ENCODE results near the gene TBX19. TPM values are rescaled to one million over a fixed set of nuclear protein-coding genes. Genes with fewer than 3 reads are reported as not detected.

TBX19 gene

DNA sequence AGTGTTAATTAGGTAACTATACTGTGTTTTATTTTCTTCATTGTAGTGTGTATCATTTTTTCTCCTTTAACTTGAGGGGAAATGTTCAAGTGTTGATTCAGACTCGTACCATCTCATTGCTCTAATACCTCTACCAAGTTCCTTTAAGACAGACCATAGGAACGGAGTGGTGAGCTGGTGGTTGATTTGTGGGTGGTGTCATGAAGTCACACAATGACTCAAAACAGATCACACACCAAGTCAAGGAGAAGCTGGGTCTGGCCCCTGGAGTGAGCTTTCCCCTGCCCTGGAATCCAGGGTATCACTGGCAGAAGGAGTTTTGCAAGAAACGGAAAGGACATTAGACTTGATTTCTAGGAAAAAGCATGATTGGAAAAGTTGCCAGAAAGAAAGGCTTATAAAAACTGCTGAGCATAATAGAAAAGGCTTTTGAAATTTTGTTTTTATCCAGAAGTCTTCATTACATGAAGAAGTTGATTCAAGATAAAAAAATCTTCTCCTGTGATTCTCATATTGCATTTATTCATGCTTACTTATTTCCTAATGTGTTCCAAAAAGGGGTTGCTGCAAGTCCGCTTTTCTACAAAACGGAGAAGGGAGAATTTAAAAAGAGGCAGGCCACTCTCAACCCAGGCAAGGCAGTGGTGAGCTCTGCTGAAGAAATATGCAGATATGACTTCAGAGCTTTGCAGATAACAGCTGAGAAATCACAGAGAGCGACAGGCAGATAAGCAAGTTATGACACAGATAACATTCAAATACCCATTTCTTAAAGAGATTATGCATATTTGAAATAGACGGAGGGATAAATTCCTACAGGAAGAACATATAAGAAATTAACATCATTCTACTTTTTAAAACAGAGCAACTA is 79.7 kb downstream of the TBX19 start:
- Histone ChIP-seq H3K36me3 (ENCODE audit: control insufficient read depth in 1 of 2, insufficient read depth in 2 of 2, low read depth in 1 of 2, low read length in 2 of 2) (no peaks in the 10 kb centered on the region), H3K27me3 (ENCODE audit: control insufficient read depth in 1 of 2, insufficient read depth in 1 of 2, low read length in 2 of 2) (peaks cover 6 to 10% of the 10 kb centered on the region in 2 experiments), H2AK5ac (ENCODE audit: low read length, severe bottlenecking) (no peak overlapping the region), H2BK15ac (ENCODE audit: low read depth, poor library complexity, severe bottlenecking) (no peak overlapping the region), H3K4me2 (ENCODE audit: low read length, poor library complexity, severe bottlenecking) (no peak overlapping the region), H2BK120ac (ENCODE audit: low read depth, low read length) (no peak overlapping the region), H4K91ac (ENCODE audit: low read length) (no peak overlapping the region), H3K4me1 (ENCODE audit: control insufficient read depth, insufficient read depth, low read depth, low read length) (no peaks in the 10 kb centered on the region), H2BK5ac (ENCODE audit: low read depth, low read length, poor library complexity, severe bottlenecking) (no peak overlapping the region), H3K79me1 (replicated peaks; ENCODE audit: low read length, poor library complexity, severe bottlenecking) (no peaks in the 10 kb centered on the region), H3K4ac (ENCODE audit: low read depth in 1 of 2, low read length in 2 of 2) (no peak overlapping the region), H3K27ac (ENCODE audit: low read length, poor library complexity, severe bottlenecking) (no peak overlapping the region), H2BK12ac (ENCODE audit: low read length in 2 of 2) (no peak overlapping the region), H3K9ac (ENCODE audit: low read length) (peak overlapping the region; percentile 42), H3K18ac (ENCODE audit: low read depth in 1 of 2, low read length in 2 of 2) (no peak overlapping the region), H4K8ac (ENCODE audit: low read length) (no peak overlapping the region), H3K9me3 (ENCODE audit: control insufficient read depth, low read length) (no peaks in the 10 kb centered on the region), H3K14ac (ENCODE audit: low read length in 2 of 2) (no peak overlapping the region), H2AFZ (ENCODE audit: low read depth, low read length) (no peak overlapping the region), H3K23ac (ENCODE audit: low read length in 2 of 2) (no peak overlapping the region), H3K4me3 (ENCODE audit: insufficient read depth in 1 of 2, low read depth in 1 of 2, low read length in 2 of 2) (peak overlapping the region in 1 of 2 experiments; percentile 34)
- WGBS, result 65% methylated on average over 3 of the region's 7 CpGs
- DNase-seq, result peak; percentile 48

DNA sequence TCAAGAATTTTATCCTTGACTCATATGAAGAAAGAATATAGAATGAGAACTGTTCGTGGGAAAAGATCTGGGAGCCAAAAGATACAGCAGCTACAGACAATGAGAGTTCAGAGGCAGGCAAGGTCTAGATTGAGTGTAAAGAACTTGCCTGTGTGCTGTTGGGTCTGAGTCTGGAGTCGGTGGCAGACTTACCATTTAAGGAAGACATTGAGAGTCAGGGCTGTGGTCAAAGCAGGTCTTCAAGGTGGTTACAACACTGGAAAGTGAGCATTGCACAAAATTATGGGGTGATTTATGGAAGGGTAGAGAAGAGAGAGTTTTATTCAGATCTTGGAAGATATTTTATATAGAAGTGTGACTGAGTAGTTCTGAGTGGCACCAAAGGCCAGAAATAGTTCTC is 80.6 kb downstream of the TBX19 start:
- H3K4me1 ChIP-seq (ENCODE audit: control insufficient read depth, insufficient read depth, low read depth, low read length), result no peaks in the 10 kb centered on the region
- WGBS, result 80% methylated on average over 2 of the region's 2 CpGs
- DNase-seq, result no peak
- H2BK120ac ChIP-seq (ENCODE audit: low read depth, low read length), result no peak overlapping the region
- no peak overlapping the region for H2AK5ac ChIP-seq (ENCODE audit: low read length, severe bottlenecking)
- no peak overlapping the region for H3K4me2 ChIP-seq (ENCODE audit: low read length, poor library complexity, severe bottlenecking)
- H3K9me3 ChIP-seq (ENCODE audit: control insufficient read depth, low read length), result no peaks in the 10 kb centered on the region
- no peak overlapping the region for H3K9ac ChIP-seq (ENCODE audit: low read length)
- no peak overlapping the region for H2BK12ac ChIP-seq (ENCODE audit: low read length in 2 of 2)
- H2AFZ ChIP-seq (ENCODE audit: low read depth, low read length), result no peak overlapping the region
- H3K4ac ChIP-seq (ENCODE audit: low read depth in 1 of 2, low read length in 2 of 2), result no peak overlapping the region
- no peaks in the 10 kb centered on the region for H3K79me1 ChIP-seq (replicated peaks; ENCODE audit: low read length, poor library complexity, severe bottlenecking)
- no peak overlapping the region for H3K23ac ChIP-seq (ENCODE audit: low read length in 2 of 2)
- no peak overlapping the region for H3K27ac ChIP-seq (ENCODE audit: low read length, poor library complexity, severe bottlenecking)
- H3K18ac ChIP-seq (ENCODE audit: low read depth in 1 of 2, low read length in 2 of 2), result no peak overlapping the region
- H3K36me3 ChIP-seq (ENCODE audit: control insufficient read depth in 1 of 2, insufficient read depth in 2 of 2, low read depth in 1 of 2, low read length in 2 of 2), result no peaks in the 10 kb centered on the region
- no peak overlapping the region for H3K14ac ChIP-seq (ENCODE audit: low read length in 2 of 2)
- H2BK15ac ChIP-seq (ENCODE audit: low read depth, poor library complexity, severe bottlenecking), result no peak overlapping the region
- H3K27me3 ChIP-seq (ENCODE audit: control insufficient read depth in 1 of 2, insufficient read depth in 1 of 2, low read length in 2 of 2), result peaks cover 6 to 12% of the 10 kb centered on the region in 2 experiments
- no peak overlapping the region for H3K4me3 ChIP-seq (ENCODE audit: insufficient read depth in 1 of 2, low read depth in 1 of 2, low read length in 2 of 2)
- H4K91ac ChIP-seq (ENCODE audit: low read length), result no peak overlapping the region
- H4K8ac ChIP-seq (ENCODE audit: low read length), result no peak overlapping the region
- no peak overlapping the region for H2BK5ac ChIP-seq (ENCODE audit: low read depth, low read length, poor library complexity, severe bottlenecking)

DNA sequence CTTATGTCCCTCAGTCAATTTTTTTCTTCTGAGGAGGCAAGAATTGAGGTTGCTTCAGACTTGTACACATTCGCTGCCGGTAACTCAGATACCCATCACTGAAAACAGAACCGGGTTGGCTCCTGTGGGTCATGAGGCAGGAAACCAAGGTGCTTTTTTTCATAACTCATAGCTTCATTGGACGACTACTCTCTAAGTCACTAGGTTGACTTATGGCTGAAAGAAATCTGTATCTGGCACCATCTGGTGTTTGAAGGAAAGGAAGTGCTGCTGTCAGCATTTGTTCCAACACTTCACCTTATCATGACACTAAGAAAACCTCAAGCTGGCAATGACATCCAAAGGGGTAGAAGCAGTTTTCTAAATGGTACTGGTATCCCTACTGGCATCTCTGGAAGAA is 82.3 kb downstream of the TBX19 start:
- no peak overlapping the region for H2AK5ac ChIP-seq (ENCODE audit: low read length, severe bottlenecking)
- no peak overlapping the region for H2AFZ ChIP-seq (ENCODE audit: low read depth, low read length)
- H3K79me1 ChIP-seq (replicated peaks; ENCODE audit: low read length, poor library complexity, severe bottlenecking), result no peaks in the 10 kb centered on the region
- H2BK120ac ChIP-seq (ENCODE audit: low read depth, low read length), result no peak overlapping the region
- no peak overlapping the region for H3K18ac ChIP-seq (ENCODE audit: low read depth in 1 of 2, low read length in 2 of 2)
- no peak for DNase-seq
- H3K4me2 ChIP-seq (ENCODE audit: low read length, poor library complexity, severe bottlenecking), result no peak overlapping the region
- no peak overlapping the region for H3K23ac ChIP-seq (ENCODE audit: low read length in 2 of 2)
- no peak overlapping the region for H2BK5ac ChIP-seq (ENCODE audit: low read depth, low read length, poor library complexity, severe bottlenecking)
- H3K4ac ChIP-seq (ENCODE audit: low read depth in 1 of 2, low read length in 2 of 2), result no peak overlapping the region
- no peaks in the 10 kb centered on the region for H3K4me1 ChIP-seq (ENCODE audit: control insufficient read depth, insufficient read depth, low read depth, low read length)
- no peak overlapping the region for H4K8ac ChIP-seq (ENCODE audit: low read length)
- H2BK15ac ChIP-seq (ENCODE audit: low read depth, poor library complexity, severe bottlenecking), result no peak overlapping the region
- H3K4me3 ChIP-seq (ENCODE audit: insufficient read depth in 1 of 2, low read depth in 1 of 2, low read length in 2 of 2), result no peak overlapping the region
- WGBS, result 99% methylated on average over 3 of the region's 4 CpGs
- H3K14ac ChIP-seq (ENCODE audit: low read length in 2 of 2), result no peak overlapping the region
- H3K27me3 ChIP-seq (ENCODE audit: control insufficient read depth in 1 of 2, insufficient read depth in 1 of 2, low read length in 2 of 2), result peaks cover 17% of the 10 kb centered on the region in 2 experiments
- H3K27ac ChIP-seq (ENCODE audit: low read length, poor library complexity, severe bottlenecking), result no peak overlapping the region
- no peaks in the 10 kb centered on the region for H3K9me3 ChIP-seq (ENCODE audit: control insufficient read depth, low read length)
- H3K9ac ChIP-seq (ENCODE audit: low read length), result no peak overlapping the region
- H2BK12ac ChIP-seq (ENCODE audit: low read length in 2 of 2), result no peak overlapping the region
- no peak overlapping the region for H4K91ac ChIP-seq (ENCODE audit: low read length)
- no peaks in the 10 kb centered on the region for H3K36me3 ChIP-seq (ENCODE audit: control insufficient read depth in 1 of 2, insufficient read depth in 2 of 2, low read depth in 1 of 2, low read length in 2 of 2)

Small RNA genes within 50 kb of the gene (small RNA-seq; reads per million reads assigned to genes)
- not detected for gene RNU6-1310P (ENCODE audit: low read depth)
